A673 (cell line): Measurements from ENCODE around the gene ALDH1L2.

Experiments
- CTCF ChIP-seq: fragments of 300-800, 200-600 bp; sonication (generic); conservative IDR thresholded peaks from 2 replicates; pipeline ENCODE4 v1.5.1; 2017; ENCODE audit warnings: low read depth, mild to moderate bottlenecking, antibody characterized with exemption, low read length, moderate library complexity, mixed read lengths
- EZH2 ChIP-seq: fragments of 200-600 bp; sonication (generic); IDR thresholded peaks from 2 replicates; pipeline ENCODE4 v1.6.1; 2017; ENCODE audit warnings: borderline replicate concordance, low read depth, mild to moderate bottlenecking, mixed read lengths, antibody characterized with exemption, low read length; ENCODE audit not compliant: poor library complexity, severe bottlenecking

GRCh38 chr12:105099356-105099755 lies 15.1 kb upstream of the ALDH1L2 start:
- no peak for TF ChIP-seq CTCF
- TF ChIP-seq EZH2 = no peak
